ENCODE results near the gene TMTC3. TPM values are rescaled to one million over a fixed set of nuclear protein-coding genes. Genes with fewer than 3 reads are reported as not detected.

TMTC3 gene
- total and polyA plus RNA-seq, 2 of the 8 experiments (the other 6 are each of a cell fraction or from before 2014, with no cell fraction given), result 7.0 to 45.1 TPM

- H2BK120ac ChIP-seq (replicated peaks; ENCODE audit: low read depth, low read length), result no peak overlapping the region
- ChIA-PET POLR2A (ENCODE audit: partially characterized antibody) (no interaction called here), CTCF (ENCODE audit: partially characterized antibody) (no interaction called here)
- FAIRE-seq, result no peak
- no peak overlapping the region for H3K9ac ChIP-seq (replicated peaks in 1 of 4; ENCODE audit: extremely low read depth in 1 of 4, low read depth in 3 of 4, low read length in 3 of 4)
- H3K79me1 ChIP-seq (ENCODE audit: low read depth, low read length), result no peaks in the 10 kb centered on the region
- no peak overlapping the region for H3K4me2 ChIP-seq (ENCODE audit: insufficient read depth in 1 of 2, low read depth in 2 of 2, low read length in 2 of 2)
- no peaks in the 10 kb centered on the region for H3K36me3 ChIP-seq (ENCODE audit: control insufficient read depth in 2 of 4, insufficient read depth in 4 of 4, low read length in 3 of 4)
- no peak overlapping the region for H2BK15ac ChIP-seq (ENCODE audit: low read length)
- no peak overlapping the region for H2BK20ac ChIP-seq (ENCODE audit: low read length)
- H3K23me2 ChIP-seq (ENCODE audit: low read depth, low read length), result no peaks in the 10 kb centered on the region
- no peak overlapping the region for H3K14ac ChIP-seq (ENCODE audit: insufficient read length)
- H3K27me3 ChIP-seq (replicated peaks in 1 of 4; ENCODE audit: control insufficient read depth in 3 of 4, extremely low read depth in 1 of 4, insufficient read depth in 3 of 4, low read length in 3 of 4), result no peaks in the 10 kb centered on the region
- H4K8ac ChIP-seq (ENCODE audit: extremely low read depth, insufficient read depth, low read length), result no peak overlapping the region
- H3K23ac ChIP-seq (ENCODE audit: insufficient read length), result no peak overlapping the region
- no peak overlapping the region for H3K4ac ChIP-seq (replicated peaks; ENCODE audit: insufficient read length, low read depth, low read length)
- no peak for DNase-seq (ENCODE audit: low read depth in 1 of 2, low spot score in 2 of 2)
- H3K27ac ChIP-seq (ENCODE audit: low read depth, low read length), result no peak overlapping the region
- no peaks in the 10 kb centered on the region for H3K9me3 ChIP-seq (ENCODE audit: insufficient read depth in 2 of 2, low read depth in 1 of 2, low read length in 1 of 2)
- peaks cover 0 to 4% (median 3%) of the 10 kb centered on the region in 4 experiments; a peak in 2 of 7 replicates for H3K4me1 ChIP-seq (replicated peaks in 1 of 4; ENCODE audit: control insufficient read depth in 3 of 4, insufficient read depth in 4 of 4, low read length in 3 of 4)
- no peaks in the 10 kb centered on the region for H4K20me1 ChIP-seq (replicated peaks in 1 of 2; ENCODE audit: control insufficient read depth in 1 of 2, insufficient read depth in 2 of 2, low read length in 2 of 2)
- H3K4me3 ChIP-seq (ENCODE audit: extremely low read depth in 1 of 4, insufficient read depth in 2 of 4, low read depth in 3 of 4, low read length in 4 of 4), result no peak overlapping the region
- no peak overlapping the region for H4K5ac ChIP-seq (ENCODE audit: insufficient read length, low read depth, low read length)
- WGBS, 2 experiments (ENCODE audit: extremely low coverage in 1 of 2, insufficient coverage in 1 of 2, insufficient read length in 1 of 2, insufficient replicate concordance in 2 of 2, low coverage in 1 of 2, low lambda C conversion rate in 2 of 2, missing lambda C conversion rate in 1 of 2), result 100% methylated on average over 1 of the region's 1 CpG; no CpG with 5 or more reads in 1 of the 2 experiments
- no peak overlapping the region for H2AK5ac ChIP-seq (ENCODE audit: low read depth, low read length)
- no peak overlapping the region for H3K56ac ChIP-seq (replicated peaks; ENCODE audit: insufficient read length, low read depth, low read length)
- H4K91ac ChIP-seq (replicated peaks; ENCODE audit: insufficient read length, low read length), result no peak overlapping the region
- H2AFZ ChIP-seq (ENCODE audit: low read length), result no peak overlapping the region
- H2BK5ac ChIP-seq (ENCODE audit: low read depth, low read length), result no peak overlapping the region
- H2BK12ac ChIP-seq (ENCODE audit: low read depth, low read length), result no peak overlapping the region
- H3K18ac ChIP-seq (ENCODE audit: extremely low read depth, low read length), result no peak overlapping the region
- H3K79me2 ChIP-seq (ENCODE audit: control insufficient read depth in 1 of 2, insufficient read depth in 2 of 2, low read length in 2 of 2), result no peaks in the 10 kb centered on the region
- TF ChIP-seq USF2 (IDR thresholded peaks at IDR 0.05; ENCODE audit: low read length) (no peak), EGR1 (IDR thresholded peaks at IDR 0.05; ENCODE audit: borderline replicate concordance, low read depth, low read length) (no peak), NRF1 (IDR thresholded peaks at IDR 0.05; ENCODE audit: low read depth, low read length) (no peak), RFX5 (IDR thresholded peaks at IDR 0.05; ENCODE audit: borderline replicate concordance, low read depth, low read length) (no peak), BCL11A (IDR thresholded peaks at IDR 0.05; ENCODE audit: low read depth in 2 of 2, low read length in 2 of 2) (no peak), CHD1 (IDR thresholded peaks at IDR 0.05; ENCODE audit: low read depth, low read length) (no peak), TEAD4 (IDR thresholded peaks at IDR 0.05; ENCODE audit: low read depth, low read length) (no peak), MAFK (IDR thresholded peaks at IDR 0.05; ENCODE audit: low read depth, low read length) (no peak), BACH1 (IDR thresholded peaks at IDR 0.05; ENCODE audit: low read length) (no peak), CTCF (IDR thresholded peaks at IDR 0.05; ENCODE audit: control extremely low read depth in 1 of 3, insufficient read depth in 1 of 3, low read depth in 1 of 3, low read length in 3 of 3) (no peak), POLR2A (IDR thresholded peaks at IDR 0.05; ENCODE audit: control extremely low read depth in 1 of 2, low read depth in 2 of 2, low read length in 2 of 2) (no peak)
These were observed 103.8 kb downstream of the TMTC3 start for GRCh38 chr12:88245905-88246304.

All from H1 (cell line).